DND-41 (cell line): Measurements from ENCODE around the gene NPM1.

Experiments used
- EZH2 ChIP-seq: IDR thresholded peaks from 3 replicates; pipeline ENCODE4 v1.6.1; 2012; ENCODE audit warnings: borderline replicate concordance, low read depth, mild to moderate bottlenecking, moderate library complexity, low read length, inconsistent platforms; ENCODE audit not compliant: severe bottlenecking
- TF ChIP-seq, protein P1 (sequence below): IDR thresholded peaks from 2 replicates; pipeline ENCODE4 v1.5.1; 2012; ENCODE audit warnings: borderline replicate concordance, low read length, moderate library complexity, mild to moderate bottlenecking; ENCODE audit not compliant: poor library complexity, severe bottlenecking; ENCODE audit errors: extremely low read depth

GRCh38 chr5:171450423-171451331 lies 63.0 kb downstream of the NPM1 start:
- TF ChIP-seq, protein P1, sequence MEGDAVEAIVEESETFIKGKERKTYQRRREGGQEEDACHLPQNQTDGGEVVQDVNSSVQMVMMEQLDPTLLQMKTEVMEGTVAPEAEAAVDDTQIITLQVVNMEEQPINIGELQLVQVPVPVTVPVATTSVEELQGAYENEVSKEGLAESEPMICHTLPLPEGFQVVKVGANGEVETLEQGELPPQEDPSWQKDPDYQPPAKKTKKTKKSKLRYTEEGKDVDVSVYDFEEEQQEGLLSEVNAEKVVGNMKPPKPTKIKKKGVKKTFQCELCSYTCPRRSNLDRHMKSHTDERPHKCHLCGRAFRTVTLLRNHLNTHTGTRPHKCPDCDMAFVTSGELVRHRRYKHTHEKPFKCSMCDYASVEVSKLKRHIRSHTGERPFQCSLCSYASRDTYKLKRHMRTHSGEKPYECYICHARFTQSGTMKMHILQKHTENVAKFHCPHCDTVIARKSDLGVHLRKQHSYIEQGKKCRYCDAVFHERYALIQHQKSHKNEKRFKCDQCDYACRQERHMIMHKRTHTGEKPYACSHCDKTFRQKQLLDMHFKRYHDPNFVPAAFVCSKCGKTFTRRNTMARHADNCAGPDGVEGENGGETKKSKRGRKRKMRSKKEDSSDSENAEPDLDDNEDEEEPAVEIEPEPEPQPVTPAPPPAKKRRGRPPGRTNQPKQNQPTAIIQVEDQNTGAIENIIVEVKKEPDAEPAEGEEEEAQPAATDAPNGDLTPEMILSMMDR: no peak
- no peak for TF ChIP-seq EZH2
